GM19324 (cell line): Measurements from ENCODE around the gene NCAN.

Experiments
- ATAC-seq: cut with Tn5 transposase; IDR thresholded peaks from one replicate; pipeline ENCODE4 v1.9.1; 2021; ENCODE audit warnings: mild to moderate bottlenecking, moderate library complexity; ENCODE audit not compliant: unreplicated experiment, low FRiP score

NCAN gene

DNA sequence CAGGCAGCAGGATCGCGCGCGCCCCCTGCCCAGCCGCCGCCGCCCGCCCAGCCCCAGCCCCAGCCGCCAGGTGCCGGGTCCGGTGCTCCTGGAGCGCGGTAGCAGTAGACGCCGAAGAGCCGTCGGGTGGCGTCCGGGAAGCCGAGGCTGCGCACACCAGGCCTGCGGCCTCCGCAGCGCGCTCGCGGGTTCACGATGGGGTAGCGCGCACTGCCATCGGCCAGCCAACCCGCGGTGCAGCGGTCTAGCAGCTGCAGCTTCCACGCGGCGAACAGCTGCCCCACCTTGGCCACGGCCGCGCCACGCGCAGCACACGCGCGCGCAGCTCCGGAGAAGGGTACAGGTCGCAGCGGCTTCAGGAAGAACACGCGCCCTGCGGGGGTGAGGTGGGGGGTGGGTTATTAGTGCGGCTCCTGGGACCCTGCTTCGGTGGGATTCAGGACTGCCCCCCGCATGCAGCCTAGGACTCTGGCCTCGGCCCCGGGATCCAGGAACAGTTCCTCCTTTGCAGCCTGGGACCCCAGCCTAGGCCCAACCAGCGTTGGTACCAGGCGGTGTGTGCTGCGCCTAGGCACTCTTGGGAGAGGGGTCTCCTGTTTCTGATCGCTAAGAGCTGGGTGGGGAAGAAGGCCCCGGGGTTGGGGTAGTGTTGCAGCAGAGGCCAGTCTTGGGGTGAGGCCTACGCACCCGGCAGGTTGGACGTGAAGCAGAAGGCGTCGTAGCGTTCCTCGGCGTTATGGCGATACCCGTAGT, 46.3 kb downstream of the NCAN start:
- no peak for ATAC-seq

DNA sequence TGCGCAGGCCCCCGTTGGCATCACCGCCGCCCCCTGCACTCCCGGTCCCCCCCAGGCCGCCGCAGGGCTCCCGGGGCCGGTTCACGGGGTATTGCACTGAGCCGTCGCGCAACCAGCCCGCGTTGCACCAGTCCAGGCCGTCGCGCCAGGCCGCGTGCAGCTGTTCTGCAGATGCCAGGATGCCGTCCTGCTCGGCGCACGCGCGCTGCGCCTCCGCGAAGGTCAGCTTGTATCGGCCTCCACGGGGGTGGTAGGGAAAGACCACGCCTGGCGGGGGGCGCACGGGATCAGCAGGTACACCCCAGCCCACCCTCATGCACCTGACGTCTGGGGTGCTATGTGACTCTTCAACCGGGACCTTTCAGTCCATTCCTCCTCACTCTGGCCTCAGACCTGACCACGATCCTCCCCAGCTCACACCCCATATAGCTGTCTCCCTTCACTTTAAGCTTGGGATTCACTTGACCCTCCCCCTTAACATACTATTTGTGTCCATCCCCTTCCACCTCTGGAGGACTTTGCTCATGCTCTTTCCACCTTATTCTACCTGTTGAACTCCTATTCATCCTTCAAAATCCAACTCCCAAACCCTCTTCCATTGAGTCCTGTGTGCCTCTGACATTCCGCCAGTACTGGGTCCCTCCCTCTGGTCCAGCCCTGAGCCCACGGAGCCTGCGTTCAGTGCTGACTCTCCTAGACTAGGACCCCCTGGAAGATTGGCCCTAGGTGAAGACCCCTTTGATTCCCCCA, 47.0 kb downstream of the NCAN start:
- ATAC-seq, result no peak

DNA sequence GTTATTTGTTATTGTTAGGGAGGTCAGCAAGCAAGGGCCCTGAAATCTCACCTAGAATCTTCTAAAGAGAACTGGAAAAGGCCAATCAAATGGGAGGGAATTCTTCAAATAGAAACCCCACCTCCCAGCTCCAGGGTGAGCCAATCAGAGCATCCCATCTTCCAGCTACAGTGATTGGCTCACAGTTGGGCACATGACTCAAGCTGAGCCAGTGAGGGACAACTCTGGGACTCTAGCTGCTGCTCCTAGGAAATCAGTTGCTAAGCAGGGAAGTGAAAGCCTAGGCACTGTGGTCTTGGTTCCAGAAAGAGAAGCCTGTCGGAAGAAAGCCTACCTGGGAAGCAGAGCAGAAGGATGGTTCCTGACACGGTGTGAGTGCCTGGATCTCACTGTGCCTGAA, 48.0 kb downstream of the NCAN start:
- ATAC-seq, result no peak

DNA sequence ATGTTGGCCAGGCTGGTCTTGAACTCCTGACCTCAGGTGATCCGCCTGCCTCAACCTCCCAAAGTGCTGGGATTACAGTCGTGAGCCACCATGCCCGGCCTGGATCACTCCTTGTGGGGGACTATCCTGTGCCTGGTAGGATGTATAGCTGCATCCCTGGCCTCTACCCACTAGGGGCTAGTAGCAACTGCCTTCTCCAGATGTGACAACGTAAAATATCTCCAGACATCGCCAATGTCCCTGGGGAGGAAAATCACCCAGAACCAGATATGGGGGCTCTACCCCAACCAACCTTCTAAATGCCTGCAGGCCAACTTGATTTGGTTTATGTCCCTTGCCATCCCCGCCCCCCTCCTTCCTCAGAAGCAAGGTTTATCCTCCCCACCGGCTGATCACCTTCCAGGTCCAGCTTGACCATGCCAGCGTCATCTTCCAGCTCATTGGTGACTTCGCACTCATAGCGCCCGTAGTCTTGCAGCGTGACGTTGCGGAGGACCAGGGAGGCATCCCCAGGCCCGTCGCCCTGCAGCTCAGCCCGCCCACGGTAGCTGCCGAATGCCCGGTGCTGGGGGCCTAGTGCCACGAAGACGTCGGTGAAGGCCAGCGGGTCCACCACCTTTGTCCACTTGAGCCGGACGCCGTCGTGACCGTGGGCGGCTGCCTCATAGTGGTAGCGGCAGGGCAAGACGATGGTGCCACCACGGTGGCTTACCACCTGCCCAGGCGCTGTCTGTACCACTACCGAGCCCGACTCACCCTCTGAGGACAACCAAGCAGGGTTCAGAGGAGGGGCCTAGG, 48.9 kb downstream of the NCAN start:
- no peak for ATAC-seq

DNA sequence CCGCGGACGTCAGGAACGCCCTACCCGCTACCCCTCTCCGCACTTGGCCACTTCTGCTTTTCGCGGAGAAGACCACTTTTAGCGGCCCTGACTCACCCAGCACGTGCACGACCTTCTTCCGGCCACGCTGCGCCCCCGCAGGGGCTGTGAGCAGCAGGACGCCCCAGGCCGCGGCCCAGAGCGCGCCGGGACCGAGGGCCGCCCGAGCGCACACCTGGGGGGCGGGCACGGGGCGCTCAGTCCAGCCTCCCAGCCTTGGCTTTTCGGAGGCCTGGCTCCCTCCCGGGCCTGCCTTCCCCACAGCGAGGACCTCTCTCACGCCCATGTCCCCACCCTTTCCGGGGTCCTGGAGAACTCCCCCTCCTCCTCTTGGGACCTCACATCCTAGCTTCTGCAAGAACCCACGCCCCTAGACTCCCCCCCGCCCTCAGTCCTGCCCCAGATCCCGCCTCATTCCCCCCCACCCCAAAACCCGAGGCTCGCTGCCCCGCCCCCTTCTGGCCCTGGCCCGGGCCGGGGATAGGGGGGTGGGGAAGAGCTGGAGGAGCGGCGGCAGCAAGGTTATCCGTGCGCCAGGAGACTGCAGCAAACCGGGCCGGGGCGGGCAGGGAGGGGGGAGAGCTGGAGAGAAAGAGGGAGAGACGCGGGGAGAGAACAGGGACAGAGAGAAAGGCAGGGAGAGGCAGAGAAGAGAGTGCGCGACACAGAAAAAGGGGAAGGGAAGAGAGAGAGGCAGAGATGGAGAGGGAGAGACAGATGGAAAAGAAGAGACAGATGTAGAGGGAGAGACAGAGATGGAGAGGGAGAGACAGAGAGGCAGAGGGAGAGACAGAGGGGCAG, 49.8 kb downstream of the NCAN start:
- ATAC-seq, result no peak

DNA sequence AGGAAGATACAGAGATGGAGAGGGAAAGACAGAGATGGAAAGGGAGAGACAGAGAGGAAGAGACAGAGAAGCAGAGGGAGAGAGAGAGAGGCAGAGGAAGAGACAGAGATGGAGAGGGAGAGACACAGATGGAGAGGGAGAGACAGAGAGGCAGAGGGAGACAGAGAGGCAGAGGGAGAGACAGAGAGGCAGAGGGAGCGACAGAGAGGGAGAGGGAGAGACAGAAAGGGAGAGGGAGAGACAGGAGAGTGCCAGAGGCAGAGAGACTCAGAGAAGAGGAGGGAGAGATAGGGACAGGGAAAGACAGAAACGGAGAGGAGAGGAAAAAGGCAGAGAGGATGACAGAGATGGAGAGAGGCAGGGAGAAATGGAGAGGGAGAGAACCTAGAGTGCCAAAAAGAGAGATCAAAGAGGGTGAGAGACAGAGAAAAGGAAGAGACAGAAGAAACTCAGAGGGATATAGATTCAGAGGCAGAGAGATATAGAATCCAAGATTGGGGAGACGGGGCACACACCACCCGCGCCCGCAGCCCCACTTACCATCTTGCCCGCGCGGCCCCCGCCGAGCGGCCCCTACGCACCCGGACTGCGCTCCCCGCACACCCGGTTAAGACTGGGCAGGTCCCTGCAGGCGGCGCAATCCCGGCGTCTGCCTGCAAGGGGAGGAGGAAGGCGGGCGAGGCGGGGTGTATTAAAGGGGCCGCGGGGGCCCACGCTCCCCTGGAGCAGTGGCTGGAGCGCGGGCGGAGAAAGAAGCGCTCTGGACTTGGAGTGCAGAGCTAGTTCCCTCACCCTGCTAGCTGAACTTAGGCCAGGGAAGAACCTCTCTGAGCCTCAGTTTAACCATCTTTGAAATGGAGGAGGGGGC, 50.7 kb downstream of the NCAN start:
- ATAC-seq, result no peak

DNA sequence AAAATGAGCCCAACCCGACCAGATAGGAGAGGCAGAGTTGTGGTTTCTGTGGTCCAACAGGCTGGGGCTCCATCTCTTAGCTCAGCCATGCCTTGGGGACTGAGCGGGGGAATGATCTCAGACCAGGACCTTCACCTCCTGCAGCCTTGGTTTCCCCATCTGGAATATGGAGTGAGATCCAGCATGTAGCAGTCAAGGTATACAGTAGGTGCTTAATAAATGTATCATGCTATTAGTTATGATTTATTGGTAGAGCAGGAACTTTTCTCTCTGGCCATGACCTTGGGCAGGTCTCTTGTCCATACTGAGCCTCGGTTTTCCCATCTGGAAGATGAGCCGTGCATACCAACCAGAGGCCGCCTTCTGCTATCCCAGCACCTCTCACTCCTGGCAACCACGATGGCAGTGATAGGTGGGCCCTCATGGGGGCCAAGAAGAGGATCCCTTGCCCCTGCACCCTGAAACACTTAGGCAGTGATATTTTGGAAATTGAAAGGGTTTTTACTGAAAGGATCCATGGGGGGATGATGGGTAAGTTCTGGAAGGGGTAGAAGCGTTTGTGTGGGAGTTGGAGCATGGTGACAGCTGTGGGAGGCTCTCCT, 52.2 kb downstream of the NCAN start:
- no peak for ATAC-seq

DNA sequence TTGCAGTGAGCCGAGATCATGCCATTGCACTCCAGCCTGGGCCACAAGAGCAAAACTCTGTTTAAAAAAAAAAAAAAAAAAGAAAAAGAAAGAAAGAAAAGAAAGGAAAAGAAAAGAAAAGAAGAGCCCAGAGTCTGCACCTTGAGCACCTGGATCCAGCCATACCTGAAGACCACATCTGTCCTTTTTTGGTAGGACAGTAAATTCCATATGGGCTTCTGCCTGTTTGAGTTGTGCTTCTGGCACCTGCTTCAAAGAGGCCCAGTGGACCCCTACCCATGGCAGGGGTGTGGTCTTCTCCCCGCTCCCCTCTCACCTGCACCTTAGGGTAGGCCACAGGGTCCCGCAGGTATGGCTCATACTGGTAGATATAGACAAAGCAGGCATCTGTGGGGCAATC, 55.5 kb downstream of the NCAN start:
- ATAC-seq, result no peak

DNA sequence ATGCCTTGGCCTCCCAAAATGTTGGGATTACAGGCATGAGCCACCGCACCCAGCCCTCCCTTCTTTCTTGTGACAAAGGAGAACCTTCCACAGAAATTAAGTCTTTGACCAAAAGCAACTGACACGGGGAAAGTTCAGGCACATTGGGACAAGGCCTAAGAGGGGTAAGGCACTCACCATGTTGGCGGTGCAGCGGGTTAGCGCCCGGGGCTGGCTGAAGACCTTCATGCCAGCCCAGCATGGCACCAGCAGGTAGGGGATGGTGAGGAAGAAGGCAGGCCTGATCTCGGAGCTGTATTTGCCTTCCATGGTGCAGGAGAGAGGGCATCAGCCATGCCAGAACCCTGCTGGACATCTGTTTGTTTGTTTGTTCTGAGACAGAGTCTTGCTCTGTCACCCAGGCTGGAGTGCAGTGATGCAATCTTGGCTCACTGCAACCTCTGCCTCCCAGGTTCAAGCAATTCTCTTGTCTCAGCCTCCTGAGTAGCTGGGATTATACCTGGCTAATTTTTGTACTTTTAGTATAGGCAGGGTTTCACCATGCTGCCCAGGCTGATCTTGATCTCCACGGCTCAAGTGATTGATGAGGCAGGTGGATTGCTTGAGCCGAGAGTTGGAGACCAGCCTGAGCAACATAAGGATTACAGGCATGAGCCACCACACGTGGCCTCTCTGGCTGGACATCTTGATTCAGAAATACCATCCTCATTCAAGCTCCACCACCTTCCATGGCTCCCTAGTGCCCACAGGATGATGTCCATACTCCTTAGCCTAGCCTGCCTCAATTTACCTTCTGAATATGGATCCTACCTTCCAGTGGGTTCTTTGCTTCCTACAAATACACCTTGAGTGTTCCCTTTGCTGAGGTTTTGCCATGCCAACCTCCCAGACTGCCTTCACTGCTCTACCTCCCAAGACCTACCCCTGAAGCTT, 57.0 kb downstream of the NCAN start:
- ATAC-seq, result no peak

DNA sequence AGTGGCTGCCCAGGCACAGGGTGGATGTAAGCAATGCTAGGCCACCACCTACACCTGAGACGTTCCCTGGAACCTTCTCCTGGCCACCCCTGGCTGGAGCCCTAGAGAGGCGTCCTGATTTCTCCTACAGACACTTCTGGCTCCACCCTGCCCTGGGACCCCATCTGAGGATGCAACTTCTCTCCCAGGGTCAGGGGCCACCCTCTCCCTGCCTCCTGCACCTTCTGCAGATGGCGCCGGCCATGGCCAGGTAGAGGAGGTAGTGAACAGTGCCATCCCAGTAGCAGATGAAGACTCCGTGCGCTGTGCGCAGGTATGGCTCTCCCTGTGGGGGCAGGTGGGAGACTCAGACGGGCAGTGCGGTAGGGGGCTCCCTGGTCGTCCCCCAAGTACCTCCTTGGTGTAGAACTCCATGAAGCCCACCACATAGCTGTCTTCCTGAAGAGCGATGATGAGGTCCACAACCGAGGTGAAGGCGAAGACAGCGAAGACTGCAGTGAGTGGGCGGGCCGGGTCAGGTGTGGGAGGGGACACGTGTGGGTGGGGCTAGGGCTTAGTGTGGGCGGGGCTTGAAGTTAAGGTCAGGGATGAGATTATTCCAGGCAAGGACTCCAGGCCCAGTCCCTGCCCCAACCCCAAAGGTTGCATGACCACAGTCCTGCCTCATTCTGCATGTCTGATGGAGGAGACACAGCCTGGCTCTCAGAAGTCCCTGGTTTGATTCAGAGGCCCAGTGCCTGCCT, 58.4 kb downstream of the NCAN start:
- ATAC-seq, result no peak

DNA sequence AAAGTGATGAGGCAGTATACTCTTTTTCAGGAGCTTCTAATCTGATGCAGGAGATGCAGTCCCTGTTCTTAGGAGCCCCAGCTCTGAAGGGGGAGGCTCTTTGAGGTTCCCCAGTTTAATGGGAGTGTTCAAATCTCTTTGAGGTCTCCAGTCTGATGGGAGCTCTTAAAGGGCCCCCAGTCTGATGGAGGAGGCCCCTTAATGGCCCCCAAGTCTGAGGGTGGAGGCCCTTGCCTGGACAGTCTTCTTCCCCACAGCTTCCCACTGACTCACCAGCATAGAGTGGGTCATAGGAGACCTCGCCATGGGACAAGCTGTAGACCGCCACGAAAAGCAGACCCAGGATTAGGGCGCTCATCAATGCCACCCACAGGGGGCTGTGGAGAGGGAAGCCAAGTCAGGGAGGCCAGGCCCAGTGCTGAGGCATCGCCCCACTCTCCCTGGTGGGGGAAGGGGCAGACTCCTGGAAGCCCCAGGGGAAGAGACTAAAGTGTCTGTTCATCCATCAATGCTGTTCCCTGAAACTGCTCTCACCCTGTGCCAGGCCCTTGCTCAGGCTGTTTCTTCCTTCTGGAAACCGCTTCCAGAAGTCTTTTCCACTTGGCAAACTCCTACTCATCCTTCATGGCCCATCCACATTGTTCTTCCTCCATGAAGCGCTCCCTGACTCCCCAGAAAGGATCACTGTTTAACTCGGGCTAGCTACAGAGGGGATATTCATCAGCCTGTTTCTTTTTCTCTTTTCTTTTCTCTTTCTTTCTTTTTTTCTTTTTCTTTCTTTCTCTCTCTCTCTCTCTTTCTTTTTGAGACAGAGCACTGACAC, 59.2 kb downstream of the NCAN start:
- ATAC-seq, result no peak

DNA sequence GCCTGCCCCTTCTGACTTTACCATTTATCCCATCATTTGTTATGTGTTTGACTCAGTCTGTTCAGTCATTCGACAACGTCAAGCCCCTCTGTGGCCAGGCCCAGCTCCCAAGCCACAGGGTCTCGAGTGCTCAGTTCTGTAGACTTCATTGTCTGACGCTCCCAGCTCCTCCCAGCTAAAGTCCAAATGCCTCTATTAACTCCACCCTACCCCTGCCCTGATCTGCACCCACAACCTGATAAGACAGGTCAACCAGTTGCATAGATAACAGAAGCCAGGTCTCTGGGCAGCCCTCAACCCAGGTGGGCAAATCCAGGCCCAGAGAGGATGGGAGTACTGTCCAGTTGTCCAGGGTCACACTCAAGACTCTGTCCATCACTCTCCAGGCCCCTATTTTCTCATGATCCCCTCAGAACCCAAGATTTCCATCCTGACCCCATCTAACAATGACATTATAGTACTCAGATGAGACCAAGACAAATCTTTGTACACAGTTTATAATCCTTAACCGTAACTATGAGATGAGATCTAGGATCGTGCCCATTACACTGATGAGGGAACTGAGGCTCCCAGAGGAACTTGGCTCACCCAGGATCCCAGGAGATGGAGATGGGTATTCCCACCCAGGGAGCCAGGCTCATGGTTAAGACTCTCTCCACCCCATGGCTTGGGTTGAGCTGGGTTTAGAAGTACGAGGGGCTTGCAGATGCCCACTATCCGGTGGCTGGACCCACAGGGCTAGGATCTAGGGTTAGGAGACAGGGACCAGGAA, 60.3 kb downstream of the NCAN start:
- no peak for ATAC-seq

DNA sequence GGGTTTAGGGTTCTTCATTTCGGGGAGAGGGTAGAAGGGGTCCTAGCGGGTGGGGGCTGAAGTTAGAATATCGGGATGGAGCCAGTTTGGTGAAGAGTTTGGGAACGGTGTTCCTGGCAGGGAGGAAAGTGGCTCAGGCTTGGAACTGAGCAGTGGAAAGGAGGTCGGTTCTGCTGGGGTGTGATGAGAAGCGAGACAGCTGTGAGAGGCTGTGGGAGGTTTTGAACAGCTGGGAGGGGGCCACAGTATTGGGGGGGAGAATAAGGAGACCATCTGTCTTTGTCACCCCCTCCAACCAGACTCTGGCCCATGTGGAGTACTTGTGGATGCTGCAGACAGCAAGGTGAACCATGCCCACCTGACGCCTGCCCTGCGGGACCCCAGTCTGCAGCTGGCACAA, 62.4 kb downstream of the NCAN start:
- no peak for ATAC-seq

DNA sequence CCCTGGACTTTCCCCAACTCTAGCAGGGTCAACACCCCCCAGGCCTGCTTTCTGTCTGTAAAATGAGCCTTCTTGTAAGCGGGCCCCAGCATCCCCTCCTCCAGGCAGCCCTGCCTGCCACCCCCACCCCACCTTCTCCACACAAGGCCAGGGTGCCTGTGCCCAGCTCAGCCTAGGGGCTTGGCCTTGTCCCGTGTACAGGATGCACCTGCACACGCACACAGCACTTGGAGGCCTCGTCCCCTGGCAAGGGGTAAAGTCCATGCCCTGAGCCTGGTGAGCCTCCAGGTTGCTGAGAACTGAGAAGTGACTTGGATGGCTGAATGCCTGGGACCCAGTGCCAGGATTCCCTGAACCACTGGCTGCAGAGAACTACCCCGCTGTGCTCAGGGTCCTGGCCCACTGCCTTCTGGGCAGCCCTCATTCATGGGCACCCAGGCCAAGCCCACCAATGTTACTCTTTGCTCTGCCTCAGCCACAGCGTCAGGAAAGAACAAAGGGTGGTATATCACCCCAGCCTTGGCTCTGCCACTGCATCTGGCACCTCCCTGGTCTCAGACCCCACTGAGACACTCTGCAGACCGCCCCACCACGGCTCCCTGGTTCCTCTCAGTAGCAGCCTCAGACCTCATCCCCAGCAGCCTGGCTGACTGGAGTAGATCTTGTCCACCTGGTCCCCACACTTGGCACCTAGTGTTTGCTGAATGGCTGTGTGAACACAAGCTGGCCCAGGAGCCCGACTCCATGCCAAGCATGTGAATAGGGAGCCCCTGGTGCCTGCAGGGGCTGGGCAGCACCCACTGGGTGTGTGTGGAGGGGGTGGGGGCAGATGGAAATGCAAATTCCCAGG, 63.2 kb downstream of the NCAN start:
- ATAC-seq, result no peak

DNA sequence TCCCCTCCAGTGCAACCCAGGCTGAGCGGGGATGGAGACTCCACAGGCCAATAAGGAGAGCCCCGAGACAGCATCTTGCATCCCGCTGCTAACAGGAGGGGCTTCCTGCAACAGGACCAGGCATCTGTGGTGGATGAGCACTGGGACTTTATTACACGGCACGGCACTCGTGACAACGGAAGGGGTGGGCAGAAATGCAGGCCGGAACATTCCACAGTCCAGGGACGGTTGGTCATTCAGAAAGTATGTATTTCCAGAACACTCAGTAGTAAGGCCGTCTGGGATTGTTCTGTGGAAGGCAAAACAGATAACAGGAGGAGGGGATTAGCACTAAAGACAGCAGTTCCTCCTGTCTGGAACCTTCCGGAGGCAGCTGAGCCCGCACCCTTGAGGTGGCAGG, 64.6 kb downstream of the NCAN start:
- no peak for ATAC-seq
